Activated CD8-positive, alpha-beta memory T cell treated with anti-CD3 and anti-CD28 coated beads for 4 hours (primary cell): ENCODE measurements around the gene RPL22.

Experiments used
- DNase-seq, 2 donors: peaks; one replicate each; pipeline ENCODE4 v3.0.0-alpha.2; 2020; ENCODE audit warnings: low read depth in 2 of 2

RPL22 gene

DNA sequence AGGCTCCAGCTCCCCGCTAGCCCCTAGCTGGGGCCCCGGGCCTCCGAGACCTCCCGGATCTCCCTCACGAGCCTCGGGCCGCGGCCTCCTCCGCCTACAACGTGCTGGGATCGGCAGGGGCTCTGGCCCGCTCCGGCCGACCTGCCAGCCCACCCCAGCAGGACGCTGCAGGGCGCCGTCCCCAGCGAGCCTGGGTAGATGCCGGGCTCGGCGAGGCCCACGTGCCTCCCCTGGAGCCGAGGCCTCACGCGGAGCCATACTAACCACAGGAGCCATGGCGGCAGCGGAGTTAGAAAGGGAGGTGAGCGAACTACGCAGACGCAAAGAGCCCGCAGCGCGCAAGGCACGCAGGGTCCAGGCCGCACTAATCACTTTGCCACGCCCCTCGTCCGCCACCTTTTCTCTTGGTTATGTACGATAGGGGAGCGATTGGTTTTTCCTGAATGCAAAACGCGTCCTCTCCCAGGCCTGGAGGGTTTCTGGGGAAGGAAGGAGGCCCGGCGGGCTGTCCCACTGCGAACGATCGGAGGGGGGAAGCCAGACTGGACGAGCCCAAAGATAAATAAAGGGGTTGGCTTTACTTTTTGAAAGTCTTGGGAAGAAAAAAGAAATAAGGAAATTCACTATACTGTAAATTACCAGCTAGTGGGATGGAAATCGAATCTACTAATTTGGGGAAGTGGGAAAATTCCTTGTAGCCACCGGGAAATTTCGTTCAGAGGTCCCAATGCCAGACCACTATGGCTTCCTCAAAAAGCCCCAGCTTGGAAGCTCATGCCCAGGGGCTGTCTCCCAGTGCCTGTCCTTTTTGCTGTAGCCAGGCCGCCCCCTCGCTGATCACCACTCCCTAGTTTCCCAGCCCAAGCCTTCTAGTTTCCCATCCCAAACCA, at the start of gene RPL22:
TSS of gene RPL22 (minus strand) at position 298 of the 890 bp plus-strand sequence. CDS start at position 276, 22 bp downstream.
- peak; percentile 94 to 95 for DNase-seq

DNA sequence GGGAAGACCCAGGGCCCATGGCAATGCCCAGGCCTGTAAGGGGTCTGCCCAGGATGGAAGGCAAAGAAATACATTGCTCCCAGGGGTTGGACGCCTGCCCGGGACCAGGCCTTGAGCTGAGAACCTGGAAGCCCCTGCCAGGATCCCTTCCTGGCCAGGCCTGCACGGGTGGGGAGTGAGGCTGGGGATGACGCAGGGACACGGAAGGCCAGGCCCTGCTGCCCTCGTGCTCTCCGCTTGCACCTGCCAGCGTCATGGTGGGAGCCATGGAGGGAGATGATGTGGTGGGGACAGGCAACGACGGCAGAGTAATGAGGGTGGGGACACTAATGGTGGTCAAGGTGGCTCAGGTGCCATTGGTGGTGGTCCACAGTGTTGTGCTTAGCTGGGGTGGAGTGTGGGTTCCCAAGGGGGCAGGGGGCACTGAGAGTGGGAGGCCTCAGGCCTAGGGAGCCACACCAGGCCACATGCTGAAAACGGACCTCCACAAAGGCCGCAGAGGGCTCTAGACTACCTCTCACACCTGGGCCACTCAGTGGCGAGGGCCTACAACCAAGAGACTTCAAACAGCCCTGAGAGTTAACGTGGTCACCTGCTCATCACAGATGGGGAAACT, 48.9 kb upstream of the RPL22 start:
- DNase-seq, result no peak

DNA sequence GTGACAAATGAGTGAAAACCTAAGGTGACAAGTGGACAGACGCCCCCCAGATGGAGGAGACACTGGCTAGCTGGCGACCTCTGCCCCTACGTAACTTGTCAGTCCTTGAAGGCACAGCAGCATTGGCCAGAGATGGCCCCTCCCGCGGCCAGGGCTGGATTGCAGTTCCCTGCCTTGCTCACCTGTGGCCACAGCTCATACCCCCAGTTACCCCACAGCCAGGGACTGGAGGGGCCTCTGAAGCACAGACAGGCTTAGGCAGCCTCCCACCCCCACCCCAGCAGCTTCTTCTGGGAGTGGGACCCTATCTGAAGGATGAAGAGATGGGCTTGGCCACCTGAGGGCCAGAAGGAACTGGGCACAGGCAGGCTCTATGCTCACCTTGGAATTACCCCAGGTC, 48.3 kb upstream of the RPL22 start:
- DNase-seq, result no peak

DNA sequence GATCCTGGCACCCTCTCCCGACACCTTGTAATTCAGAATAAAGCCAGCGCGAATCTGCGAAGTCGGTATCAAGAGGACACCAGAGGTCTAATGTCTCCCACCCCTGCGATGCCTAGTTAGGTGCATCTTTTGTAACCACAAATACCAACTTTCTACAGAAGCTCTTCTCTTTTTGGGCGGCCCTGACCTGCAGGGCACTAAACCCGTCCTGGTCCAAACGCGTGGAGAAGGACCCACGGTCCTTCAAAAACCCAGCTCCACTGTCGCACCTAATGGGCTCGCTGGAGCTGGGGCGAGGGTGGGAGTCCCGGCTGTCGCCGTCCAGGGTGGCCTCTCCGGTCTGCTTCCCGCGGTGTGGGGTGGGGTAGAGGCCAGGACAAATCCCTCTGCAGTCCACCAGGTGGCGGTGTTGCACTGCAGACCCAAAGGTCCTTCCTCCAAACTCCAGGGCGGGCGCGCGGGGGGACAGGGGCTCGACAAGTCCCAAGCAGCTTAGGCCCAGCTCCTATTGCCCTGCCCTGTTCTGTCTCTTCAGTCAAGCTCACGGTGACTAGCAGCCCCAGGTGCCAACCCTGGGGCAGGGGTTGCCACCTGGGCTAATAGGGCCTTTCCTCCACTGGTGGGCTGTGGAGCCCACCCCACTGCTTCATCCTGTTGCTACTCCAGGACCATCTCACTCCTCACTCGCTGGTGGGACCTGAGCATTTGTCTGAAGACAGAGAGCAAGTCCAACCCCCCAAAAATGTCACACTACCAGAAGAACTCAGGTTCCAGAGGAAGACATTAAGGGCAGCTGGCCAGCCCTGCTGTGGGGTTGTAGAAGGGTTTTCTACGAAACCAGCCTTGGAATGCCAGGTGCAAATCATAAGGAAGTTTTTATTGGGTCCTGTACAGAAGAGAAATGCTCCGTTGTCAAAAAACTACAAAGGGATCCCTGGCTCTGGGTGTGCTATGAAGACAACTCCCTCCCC, 47.4 kb upstream of the RPL22 start:
- DNase-seq, result peak; percentile 60 to 61

DNA sequence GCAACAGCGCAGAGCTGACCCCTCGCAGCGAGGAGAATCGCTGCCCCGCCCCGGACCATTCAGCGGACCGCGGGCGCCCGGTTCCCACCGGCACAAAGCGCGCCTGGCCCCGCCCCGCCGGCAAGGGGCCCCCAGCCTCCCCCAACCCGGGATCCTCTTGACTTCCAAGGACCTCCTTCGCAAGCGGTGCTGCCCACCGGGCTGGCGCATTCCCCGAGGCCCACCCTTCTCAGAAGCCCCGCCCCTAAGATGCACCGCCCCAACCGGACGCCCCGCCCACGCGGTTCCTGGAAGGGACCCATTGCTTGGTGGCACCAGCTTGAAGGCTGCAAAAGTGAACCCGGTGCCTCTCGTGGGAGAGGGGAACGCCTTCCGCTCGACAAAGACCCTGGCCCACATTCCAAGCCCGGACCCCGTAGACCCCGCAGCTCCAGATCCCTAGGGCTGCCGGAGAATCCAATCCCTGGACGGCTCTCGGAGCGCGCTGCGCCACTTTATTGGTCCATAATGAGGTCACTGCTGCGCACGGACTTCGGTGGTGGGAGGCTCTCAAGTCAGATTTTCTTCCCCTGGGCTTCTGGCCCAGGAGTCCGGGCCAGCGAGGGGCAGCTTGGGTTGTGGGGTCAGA, 46.6 kb upstream of the RPL22 start:
- DNase-seq, result no peak

DNA sequence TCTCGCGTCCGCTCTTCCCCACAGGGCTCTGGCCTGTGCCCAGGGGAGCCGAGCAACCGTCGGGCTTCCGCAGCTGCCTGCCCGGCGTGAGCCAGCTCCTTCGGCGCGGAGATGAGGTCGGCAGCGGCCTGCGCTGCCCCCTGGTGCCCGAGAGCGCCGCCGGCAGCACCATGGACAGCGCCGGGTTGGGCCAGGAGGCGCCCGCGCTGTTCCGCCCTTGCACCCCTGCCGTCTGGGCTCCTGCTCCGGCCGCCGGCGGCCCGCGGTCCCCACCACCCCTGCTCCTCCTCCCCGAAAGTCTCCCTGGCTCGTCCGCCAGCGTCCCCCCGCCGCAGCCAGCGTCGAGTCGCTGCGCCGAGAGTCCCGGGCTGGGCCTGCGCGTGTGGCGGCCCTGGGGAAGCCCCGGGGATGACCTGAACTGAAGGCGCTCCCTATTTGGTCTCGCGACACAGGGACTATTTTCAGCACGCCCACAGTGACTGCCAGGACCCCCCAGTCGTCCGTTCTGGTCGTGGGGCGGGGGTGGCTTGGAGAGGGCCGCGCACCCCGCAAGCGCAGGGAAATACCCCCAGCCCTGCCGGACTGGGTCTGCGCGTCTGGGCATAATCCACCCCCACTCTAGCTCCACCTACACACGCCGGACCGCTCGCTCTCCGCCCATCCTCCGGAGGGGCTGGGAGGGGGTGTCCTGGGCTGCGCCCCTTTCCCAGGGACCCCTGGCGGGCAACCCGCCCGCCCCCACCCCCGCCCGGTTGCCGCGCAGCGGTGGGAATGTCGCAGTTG, 45.9 kb upstream of the RPL22 start:
- DNase-seq, result peak; percentile 44 to 53

DNA sequence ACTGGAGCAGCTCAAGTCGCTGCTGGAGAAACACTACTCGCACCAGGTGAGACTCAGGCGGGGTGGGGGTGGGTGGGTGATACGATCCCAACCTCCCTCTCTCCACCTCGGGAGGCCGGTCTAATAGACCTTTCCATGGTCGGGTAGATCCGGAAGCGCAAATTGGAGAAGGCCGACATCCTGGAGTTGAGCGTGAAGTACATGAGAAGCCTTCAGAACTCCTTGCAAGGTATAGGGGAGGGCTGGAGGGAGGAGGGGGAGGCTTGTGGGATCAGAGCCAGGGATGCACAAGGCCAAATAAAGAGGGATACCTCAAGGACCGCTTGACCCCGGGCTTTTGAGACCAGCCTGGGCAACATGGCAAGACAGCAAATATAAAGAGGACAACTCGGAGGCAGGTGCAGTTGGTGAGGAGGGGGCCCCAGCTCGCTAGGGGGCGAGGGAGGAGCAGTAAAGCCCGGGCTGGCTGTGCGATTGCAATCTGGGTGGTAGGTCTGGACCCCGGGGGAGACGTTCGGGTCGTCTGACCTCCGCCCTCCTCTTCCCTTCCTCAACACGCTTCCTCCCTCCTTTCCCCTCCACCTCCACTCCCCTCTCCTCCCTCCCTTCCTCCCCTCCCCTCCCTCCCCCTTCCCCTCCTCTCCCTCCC, 45.1 kb upstream of the RPL22 start:
- no peak for DNase-seq

DNA sequence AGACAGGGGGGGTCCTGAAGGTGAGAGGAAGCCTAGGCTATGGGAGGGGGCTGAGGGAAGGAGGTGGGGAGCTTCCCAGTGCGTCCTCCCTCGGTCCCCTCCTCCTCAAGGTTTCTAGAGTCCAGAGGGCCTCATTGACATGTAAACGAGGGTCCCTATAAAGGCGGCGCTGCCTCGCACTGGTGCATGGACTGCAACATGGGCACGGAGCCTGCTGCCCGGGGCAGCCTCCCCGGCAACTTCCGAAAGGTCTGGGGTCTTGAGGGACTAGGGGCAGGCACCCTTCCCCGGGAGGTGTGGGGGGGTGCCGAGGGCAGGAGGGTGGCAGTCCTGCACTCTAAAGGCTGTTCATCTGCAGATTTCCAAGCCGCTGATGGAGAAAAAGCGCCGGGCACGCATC, 44.6 kb upstream of the RPL22 start, which contains the start of gene HES3:
TSS of gene HES3 (plus strand) at position 187 of the 400 bp plus-strand sequence. CDS start at position 374, 187 bp downstream.
- DNase-seq, result no peak

DNA sequence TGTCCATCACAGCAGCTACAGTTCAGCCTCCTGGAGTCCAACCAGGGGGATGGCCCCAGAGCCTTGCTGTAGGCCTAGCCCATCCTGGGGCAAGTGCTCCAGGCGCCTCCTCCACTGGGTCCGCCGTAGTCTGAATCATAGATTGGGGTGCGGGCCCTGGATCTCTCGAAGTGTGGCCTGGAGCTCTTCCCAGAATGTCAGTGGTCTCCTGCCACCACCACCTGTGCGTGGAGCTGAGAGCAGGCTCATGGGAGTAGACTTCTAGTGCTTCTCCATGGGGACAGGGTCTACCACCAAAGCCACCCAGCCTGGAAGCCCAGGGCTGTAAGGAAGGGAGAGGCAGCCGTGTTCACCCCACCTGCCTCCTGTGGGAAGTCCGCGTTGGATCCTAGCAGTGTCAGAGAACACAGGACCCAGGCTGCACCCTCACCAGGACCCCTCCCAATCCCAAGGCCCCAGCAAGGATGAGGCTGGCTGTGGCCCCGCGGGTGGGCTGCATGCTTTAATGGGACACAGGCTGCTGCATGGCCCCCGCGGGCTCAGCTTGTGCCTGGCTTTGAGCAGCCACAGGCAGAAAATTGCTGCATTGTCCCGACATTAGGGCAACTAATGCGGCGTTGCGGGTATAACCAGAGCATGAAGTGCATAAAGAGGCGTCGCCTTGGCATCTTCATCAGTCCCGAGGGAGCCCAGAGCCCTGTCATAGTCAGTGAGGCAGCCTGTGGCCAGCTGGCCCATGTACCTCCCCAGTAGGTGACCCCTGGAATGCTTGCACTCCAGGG, 43.8 kb upstream of the RPL22 start:
- DNase-seq, result no peak

DNA sequence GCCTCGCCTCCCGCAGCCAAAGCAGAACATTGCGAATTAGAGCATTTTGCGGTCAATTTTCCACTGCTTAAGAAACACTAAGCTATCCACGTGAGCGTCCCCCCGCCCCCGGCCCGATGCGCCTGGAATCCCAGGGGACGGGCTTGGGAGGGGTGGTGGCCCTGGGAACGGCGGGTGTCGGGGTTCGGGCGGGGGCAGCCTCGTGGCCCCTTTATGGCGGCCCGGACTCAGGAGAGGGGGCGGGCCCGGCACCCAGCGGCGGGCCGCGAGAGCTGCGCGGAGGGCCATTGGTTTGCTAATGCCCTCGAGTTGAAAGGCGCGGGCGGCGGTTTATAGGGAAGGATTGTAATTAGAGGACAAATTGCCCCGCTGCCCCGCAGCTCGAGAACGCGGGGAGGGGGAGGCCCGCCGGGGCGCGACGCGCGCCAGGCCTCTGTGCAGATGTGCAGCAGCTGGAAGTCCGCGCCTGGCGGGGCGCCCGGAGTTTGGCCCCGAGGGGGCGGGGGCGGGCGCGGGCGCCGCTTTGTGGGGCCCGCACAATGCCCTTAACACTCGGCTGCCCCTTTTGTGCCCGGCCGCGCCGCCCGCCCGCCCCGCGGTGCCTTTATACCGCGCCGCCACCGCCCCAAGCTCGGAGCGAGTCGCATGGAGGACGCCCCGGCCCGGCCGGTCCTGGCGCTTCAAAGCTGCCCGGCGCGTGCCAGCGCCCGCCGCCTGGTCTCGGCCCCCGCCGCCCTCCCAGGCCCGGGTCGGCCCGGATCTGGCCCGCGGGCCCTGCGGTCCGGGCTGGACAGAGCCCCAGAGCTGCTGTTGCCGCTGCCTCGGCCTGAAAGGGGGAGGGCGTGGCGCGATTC, 42.7 kb upstream of the RPL22 start:
- DNase-seq, result no peak

DNA sequence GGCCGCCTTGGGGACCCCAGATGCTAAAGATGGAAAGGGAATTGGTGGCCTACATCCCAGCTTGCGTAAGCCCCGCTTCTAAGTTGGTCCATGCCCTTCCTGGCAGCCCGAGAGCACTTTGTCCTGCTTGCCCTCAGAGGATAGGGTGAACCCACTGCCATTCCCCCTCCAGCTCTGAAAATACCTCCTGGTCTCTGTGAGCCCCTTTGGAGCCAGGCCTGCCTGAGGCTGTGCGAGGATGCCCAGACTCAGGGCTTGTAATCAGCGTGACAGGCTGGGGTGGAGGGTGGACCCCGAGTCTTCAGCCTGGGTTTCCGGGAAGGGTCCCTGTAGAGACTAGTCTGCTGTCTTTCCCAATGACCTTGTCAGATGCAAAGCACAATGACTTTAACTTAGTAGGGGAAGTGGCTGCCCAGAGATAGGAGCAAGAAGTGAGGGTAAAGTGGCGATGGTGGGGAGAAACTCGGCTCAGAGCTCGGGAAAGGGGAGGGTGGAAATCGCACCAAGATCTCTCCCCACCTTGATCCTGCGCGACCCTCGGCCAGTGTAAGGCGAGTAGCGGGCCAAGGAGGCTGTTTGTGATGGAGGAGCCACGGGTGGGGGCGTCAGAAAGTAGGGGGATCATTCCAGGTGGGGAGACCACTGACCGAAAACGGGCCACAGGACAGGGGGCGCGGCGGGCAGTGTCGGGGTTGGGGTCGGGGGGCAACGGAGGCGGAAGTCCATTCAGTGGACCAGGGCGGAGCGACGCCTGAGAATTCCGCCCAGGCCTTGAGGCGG, 41.9 kb upstream of the RPL22 start:
- DNase-seq, result no peak

DNA sequence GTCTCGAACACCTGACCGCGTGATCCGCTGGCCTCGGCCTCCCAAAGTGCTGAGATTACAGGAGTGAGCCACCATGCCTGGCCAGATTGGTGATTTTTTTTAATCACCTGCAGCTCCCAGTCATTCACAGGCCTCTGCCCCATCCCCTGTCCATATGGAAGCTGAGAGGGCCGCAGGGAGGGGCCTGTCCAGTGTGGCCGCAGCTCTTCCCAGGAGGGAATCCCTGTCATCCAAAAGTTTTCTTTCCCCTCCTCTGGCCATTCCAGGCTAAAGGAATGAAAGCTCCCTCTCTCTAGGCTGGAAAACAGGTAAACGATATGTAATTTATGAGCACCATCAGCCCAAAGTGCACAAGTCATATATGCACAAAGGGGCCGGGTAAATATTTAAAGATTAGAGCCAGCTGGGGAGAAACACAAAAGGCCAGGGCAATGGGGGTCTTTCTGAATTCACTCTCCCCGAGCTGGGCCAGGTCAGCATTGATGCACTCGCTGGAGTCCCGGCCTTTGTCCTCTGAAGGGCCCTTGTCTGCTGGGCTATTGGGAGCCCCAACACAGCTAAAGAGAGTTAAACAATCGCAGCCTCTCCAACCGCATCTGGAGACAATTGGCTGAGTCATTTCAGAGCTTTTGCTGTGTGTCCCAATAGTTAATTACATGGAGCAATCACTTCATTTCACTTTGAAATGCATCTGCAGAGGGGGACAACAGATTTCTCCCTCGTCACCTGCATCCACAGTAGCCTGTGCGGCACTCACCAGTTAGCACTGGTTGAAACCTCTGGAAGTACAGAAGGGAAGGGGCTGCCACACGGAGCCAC, 40.8 kb upstream of the RPL22 start:
- DNase-seq, result no peak

DNA sequence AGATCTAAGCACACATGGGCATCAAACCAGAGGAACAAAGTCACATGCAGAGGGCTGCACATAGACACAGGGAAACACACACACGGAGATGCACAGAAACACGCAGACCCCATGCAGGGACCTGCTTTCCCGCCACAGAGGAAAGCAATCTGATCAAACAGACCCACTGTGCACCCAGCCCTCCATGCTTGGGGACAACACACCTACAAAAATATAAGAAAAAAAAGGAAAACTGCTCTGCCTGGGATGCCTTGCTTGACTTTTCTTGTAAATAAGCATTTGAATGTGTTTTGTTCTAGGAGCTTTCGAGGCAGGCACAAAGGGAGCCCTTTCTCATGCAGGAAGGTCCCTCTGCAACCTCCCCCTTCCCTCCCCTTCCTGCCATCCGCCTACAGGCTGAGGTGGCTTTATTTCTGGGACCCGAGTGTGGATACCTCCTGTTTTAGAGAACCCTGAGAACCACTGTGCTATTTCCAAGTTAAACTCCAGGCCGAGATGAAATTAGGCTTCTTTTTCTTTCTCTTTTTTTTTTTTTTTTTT, 39.9 kb upstream of the RPL22 start:
- no peak for DNase-seq

DNA sequence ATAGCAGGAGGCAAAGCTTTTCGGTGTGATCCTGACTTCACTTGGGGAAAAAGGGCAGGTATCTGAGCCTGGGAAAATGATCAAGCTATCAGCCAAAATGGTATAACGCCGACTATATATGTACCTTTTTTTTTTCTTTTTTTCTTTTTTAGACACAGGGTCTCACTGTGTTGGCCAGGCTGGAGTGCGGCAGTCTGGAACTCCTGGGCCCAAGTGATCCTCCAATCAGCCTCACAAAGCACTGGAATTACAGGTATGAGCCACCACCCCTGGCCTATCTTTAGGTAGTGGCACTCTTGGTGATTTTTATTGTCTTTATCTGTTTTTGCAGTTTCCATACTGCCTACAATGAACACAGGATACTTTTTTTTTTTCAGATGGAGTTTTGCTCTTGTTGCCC, 37.7 kb upstream of the RPL22 start:
- DNase-seq, result no peak

DNA sequence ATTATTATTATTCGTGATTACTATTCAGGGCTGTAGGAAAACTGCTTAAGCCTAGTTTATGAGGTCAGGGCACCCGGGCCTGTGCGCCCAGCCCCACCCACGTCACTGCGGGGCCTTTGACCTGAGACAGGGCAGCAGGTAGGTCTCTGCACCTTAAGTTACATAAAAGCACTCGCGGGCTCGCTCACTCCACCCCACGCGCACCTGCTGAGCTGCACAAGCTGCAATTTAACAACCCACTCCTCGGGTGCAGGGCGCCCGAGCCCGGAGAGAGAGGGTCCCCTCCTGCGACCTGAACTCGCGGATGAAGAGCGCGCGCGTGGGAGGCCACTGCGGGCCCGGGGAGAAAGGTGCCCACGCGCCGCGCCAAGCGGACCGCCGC, 35.9 kb upstream of the RPL22 start:
- no peak for DNase-seq

DNA sequence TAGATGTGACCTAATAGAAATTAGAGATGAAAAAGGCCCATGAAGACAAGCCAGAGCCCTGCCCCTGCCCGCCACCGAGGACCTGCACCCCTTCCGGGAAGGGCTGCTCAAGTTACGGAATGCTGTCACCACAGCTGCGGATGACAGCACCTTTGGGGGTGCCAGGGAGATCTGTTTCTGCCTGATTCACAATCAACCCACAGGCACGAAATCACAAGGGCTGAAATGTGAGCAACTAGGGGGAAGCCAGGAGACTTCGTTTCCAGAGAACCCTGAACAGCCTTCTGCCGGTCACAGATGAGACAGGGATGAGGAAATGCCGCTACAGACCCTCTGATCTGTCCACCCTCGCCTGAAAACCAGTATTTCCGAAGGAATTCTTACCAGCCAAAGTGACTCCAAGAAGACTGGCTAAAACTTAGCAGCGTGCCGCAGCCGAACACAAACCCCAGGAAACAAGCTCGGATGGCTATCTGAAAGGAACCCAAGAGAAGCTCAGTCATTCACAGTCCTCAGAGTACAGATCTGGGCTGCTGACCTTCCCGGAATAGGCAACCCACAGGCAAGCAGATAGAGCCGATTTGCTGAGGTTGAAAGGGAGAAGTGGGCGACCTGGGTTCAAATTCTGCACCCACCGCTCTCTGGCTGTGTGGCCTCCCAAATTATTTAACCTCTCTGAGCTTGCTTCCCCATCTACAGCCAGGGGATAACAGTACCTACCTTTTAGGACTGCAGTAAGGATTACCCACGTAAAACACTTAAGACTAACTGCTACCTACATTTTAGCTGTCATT, 35.3 kb upstream of the RPL22 start:
- DNase-seq, result no peak
